ENCODE results near the gene CMTM2. TPM values are rescaled to one million over a fixed set of nuclear protein-coding genes. Genes with fewer than 3 reads are reported as not detected.
"Not testable (repeated sequence)": the region's sequence is repeated elsewhere in the genome, so short reads cannot be mapped to it uniquely, and the experiment has no call there.

The CMTM2 gene
- total and polyA plus RNA-seq, 7 experiments from 2014 or later: 0.58 to 1.8 (median 0.81) TPM; not detected in 4

- H3K27me3 Mint-ChIP-seq; ATAC-seq; intact Hi-C loops (cut with micrococcal nuclease); CTCF ChIA-PET; H3K9me3 Mint-ChIP-seq; H3K9me3 ChIP-seq (ENCODE audit: control insufficient read depth in 2 of 3, low read length in 3 of 3); H3K36me3 Mint-ChIP-seq; H3K4me1 Mint-ChIP-seq; H3K4me3 ChIP-seq (ENCODE audit: low read length); H3K4me3 Mint-ChIP-seq; H3K4me1 ChIP-seq (ENCODE audit: control insufficient read depth in 2 of 2, insufficient read depth in 2 of 2, low read length in 2 of 2); H3K27me3 ChIP-seq (ENCODE audit: control insufficient read depth in 2 of 2, insufficient read depth in 2 of 2, low read length in 2 of 2); H3K36me3 ChIP-seq (ENCODE audit: control insufficient read depth in 2 of 3, insufficient read depth in 3 of 3, low read length in 3 of 3); H3K27ac ChIP-seq (ENCODE audit: low read depth, low read length); POLR2A ChIA-PET; H3K27ac Mint-ChIP-seq; DNase-seq: not testable (repeated sequence)
Measured at GRCh38 chr16:66627611-66628378, 48.5 kb downstream of the CMTM2 start.

- ATAC-seq: no peak
- no peak overlapping the region for H3K4me3 ChIP-seq (ENCODE audit: low read length)
- Mint-ChIP-seq H3K27ac (no peak overlapping the region), H3K4me1 (no peaks in the 10 kb centered on the region), H3K9me3 (no peaks in the 10 kb centered on the region), H3K36me3 (no peaks in the 10 kb centered on the region), H3K27me3 (peaks cover 0 to 4% (median 0%) of the 10 kb centered on the region in 5 donors), H3K4me3 (no peak overlapping the region)
- ChIA-PET CTCF (no interaction called here), POLR2A (no interaction called here)
- no peaks in the 10 kb centered on the region for H3K9me3 ChIP-seq (ENCODE audit: control insufficient read depth in 2 of 3, low read length in 3 of 3)
- no peaks in the 10 kb centered on the region for H3K4me1 ChIP-seq (ENCODE audit: control insufficient read depth in 2 of 2, insufficient read depth in 2 of 2, low read length in 2 of 2)
- H3K36me3 ChIP-seq (ENCODE audit: control insufficient read depth in 2 of 3, insufficient read depth in 3 of 3, low read length in 3 of 3): no peaks in the 10 kb centered on the region
- no peaks in the 10 kb centered on the region for H3K27me3 ChIP-seq (ENCODE audit: control insufficient read depth in 2 of 2, insufficient read depth in 2 of 2, low read length in 2 of 2)
- no peak overlapping the region for H3K27ac ChIP-seq (ENCODE audit: low read depth, low read length)
- intact Hi-C loops (cut with micrococcal nuclease): no loop called here
- no peak for DNase-seq
Measured at GRCh38 chr16:66629856-66630255, 50.6 kb downstream of the CMTM2 start.

GRCh38 chr16:66630561-66631260 is 51.4 kb downstream of the CMTM2 start:
- H3K27me3 ChIP-seq (ENCODE audit: control insufficient read depth in 2 of 2, insufficient read depth in 2 of 2, low read length in 2 of 2); ATAC-seq; CTCF ChIA-PET; H3K27ac ChIP-seq (ENCODE audit: low read depth, low read length); H3K36me3 ChIP-seq (ENCODE audit: control insufficient read depth in 2 of 3, insufficient read depth in 3 of 3, low read length in 3 of 3); intact Hi-C loops (cut with micrococcal nuclease); H3K4me3 Mint-ChIP-seq; DNase-seq; H3K9me3 Mint-ChIP-seq; H3K4me3 ChIP-seq (ENCODE audit: low read length); H3K27me3 Mint-ChIP-seq; H3K4me1 ChIP-seq (ENCODE audit: control insufficient read depth in 2 of 2, insufficient read depth in 2 of 2, low read length in 2 of 2); H3K27ac Mint-ChIP-seq; H3K36me3 Mint-ChIP-seq; H3K4me1 Mint-ChIP-seq; POLR2A ChIA-PET; H3K9me3 ChIP-seq (ENCODE audit: control insufficient read depth in 2 of 3, low read length in 3 of 3): not testable (repeated sequence)

- H3K4me1 ChIP-seq (ENCODE audit: control insufficient read depth in 2 of 2, insufficient read depth in 2 of 2, low read length in 2 of 2); intact Hi-C loops (cut with micrococcal nuclease); POLR2A ChIA-PET; H3K27ac Mint-ChIP-seq; H3K27me3 ChIP-seq (ENCODE audit: control insufficient read depth in 2 of 2, insufficient read depth in 2 of 2, low read length in 2 of 2); ATAC-seq; H3K4me3 Mint-ChIP-seq; CTCF ChIA-PET; H3K36me3 Mint-ChIP-seq; H3K4me1 Mint-ChIP-seq; H3K4me3 ChIP-seq (ENCODE audit: low read length); H3K27me3 Mint-ChIP-seq; H3K36me3 ChIP-seq (ENCODE audit: control insufficient read depth in 2 of 3, insufficient read depth in 3 of 3, low read length in 3 of 3); DNase-seq; H3K9me3 Mint-ChIP-seq; H3K9me3 ChIP-seq (ENCODE audit: control insufficient read depth in 2 of 3, low read length in 3 of 3); H3K27ac ChIP-seq (ENCODE audit: low read depth, low read length): not testable (repeated sequence)
Measured at GRCh38 chr16:66631558-66631957, 52.3 kb downstream of the CMTM2 start.

GRCh38 chr16:66634527-66635196 is 55.4 kb downstream of the CMTM2 start:
- Mint-ChIP-seq H3K9me3 (no peaks in the 10 kb centered on the region), H3K27ac (no peak overlapping the region), H3K4me3 (no peak overlapping the region), H3K4me1 (no peaks in the 10 kb centered on the region), H3K27me3 (peaks cover 0 to 4% (median 0%) of the 10 kb centered on the region in 5 donors), H3K36me3 (no peaks in the 10 kb centered on the region)
- Histone ChIP-seq H3K27me3 (ENCODE audit: control insufficient read depth in 2 of 2, insufficient read depth in 2 of 2, low read length in 2 of 2) (no peaks in the 10 kb centered on the region), H3K4me3 (ENCODE audit: low read length) (no peak overlapping the region), H3K4me1 (ENCODE audit: control insufficient read depth in 2 of 2, insufficient read depth in 2 of 2, low read length in 2 of 2) (no peaks in the 10 kb centered on the region), H3K27ac (ENCODE audit: low read depth, low read length) (no peak overlapping the region), H3K9me3 (ENCODE audit: control insufficient read depth in 2 of 3, low read length in 3 of 3) (no peaks in the 10 kb centered on the region), H3K36me3 (ENCODE audit: control insufficient read depth in 2 of 3, insufficient read depth in 3 of 3, low read length in 3 of 3) (no peaks in the 10 kb centered on the region)
- POLR2A ChIA-PET: interaction anchor here (0.7 kb wide), 1 partner anchor 190 kb away, joined by 4 read pairs; no protein-coding TSS in a partner anchor
- ATAC-seq (no peak), DNase-seq (no peak)
- CTCF ChIA-PET: no interaction called here
- intact Hi-C loops (cut with micrococcal nuclease): no loop called here

- Histone ChIP-seq H3K27ac (ENCODE audit: low read depth, low read length) (no peak overlapping the region), H3K9me3 (ENCODE audit: control insufficient read depth in 2 of 3, low read length in 3 of 3) (no peaks in the 10 kb centered on the region), H3K4me3 (ENCODE audit: low read length) (no peak overlapping the region), H3K4me1 (ENCODE audit: control insufficient read depth in 2 of 2, insufficient read depth in 2 of 2, low read length in 2 of 2) (no peaks in the 10 kb centered on the region), H3K27me3 (ENCODE audit: control insufficient read depth in 2 of 2, insufficient read depth in 2 of 2, low read length in 2 of 2) (no peaks in the 10 kb centered on the region), H3K36me3 (ENCODE audit: control insufficient read depth in 2 of 3, insufficient read depth in 3 of 3, low read length in 3 of 3) (no peaks in the 10 kb centered on the region)
- DNase-seq: no peak
- ChIA-PET POLR2A (no interaction called here), CTCF (no interaction called here)
- no peak for ATAC-seq
- Mint-ChIP-seq H3K27me3 (peaks cover 0 to 4% (median 0%) of the 10 kb centered on the region in 5 donors), H3K9me3 (no peaks in the 10 kb centered on the region), H3K36me3 (no peaks in the 10 kb centered on the region), H3K27ac (no peak overlapping the region), H3K4me3 (no peak overlapping the region), H3K4me1 (peaks cover 0 to 2% (median 0%) of the 10 kb centered on the region in 7 donors)
- intact Hi-C loops (cut with micrococcal nuclease): no loop called here
Measured at GRCh38 chr16:66635406-66635805, 56.1 kb downstream of the CMTM2 start.

Measured in naive thymus-derived CD4-positive, alpha-beta T cell (primary cell).